GM12892 (cell line): ENCODE results near the gene GLIS1.

Source experiments
- POLR2A ChIP-seq: IDR thresholded peaks from 2 replicates; pipeline ENCODE4 v1.6.1; 2011; ENCODE audit warnings: low read depth, low read length, control low read depth
- POLR2AphosphoS5 ChIP-seq: IDR thresholded peaks from 2 replicates; pipeline ENCODE4 v1.6.1; 2011; ENCODE audit warnings: low read depth, low read length, control low read depth

DNA sequence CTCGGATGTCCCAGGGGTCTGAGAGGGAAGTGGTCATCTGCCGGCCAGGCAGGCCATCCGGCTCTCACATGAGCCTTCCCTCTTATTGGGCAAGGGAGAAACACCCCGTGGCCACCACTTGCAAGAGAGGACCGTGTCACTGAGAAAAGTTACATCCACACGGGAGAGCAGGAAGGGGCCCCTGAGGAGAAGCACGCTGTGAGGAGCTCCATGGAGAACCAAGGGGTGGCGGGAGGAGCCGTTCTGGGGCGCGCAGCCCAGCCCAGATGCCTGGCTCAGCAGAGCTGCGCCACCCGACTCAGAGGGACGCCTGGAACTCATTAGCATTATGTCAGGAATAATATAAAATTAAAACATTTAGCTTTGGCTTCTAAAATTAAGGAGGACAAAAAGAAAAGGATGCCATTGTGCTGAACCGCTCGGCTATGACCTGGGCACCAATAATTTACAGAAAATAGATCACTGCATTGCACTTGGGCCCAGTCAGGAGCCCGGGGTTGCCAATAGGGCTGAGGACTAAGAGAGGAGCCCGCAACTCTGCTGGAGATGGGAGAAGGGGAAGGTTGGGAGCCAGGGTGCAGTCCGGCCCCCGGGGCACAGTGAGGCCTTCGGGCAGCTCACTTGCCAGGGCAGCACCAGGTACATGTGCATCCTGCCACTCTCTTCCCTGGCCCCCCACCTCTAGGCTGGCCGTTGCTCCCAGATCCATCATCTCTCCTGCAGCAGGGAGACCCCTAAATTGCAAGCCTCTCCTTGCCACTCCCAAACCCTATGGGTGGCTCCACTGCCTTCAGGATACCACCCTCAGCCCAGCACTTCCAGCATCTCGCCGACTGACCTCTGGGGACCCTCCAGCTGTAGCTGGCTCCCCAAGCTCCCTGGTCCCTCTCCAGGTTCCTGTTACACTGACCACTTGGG lies 194.9 kb downstream of the GLIS1 start:
- TF ChIP-seq POLR2AphosphoS5, result no peak
- no peak for TF ChIP-seq POLR2A
